ENCODE results near the gene RFX3.

- TF ChIP-seq CTCF (conservative IDR thresholded peaks at IDR 0.05; ENCODE audit: low read depth, low read length): no peak
- no peak for TF ChIP-seq EZH2phosphoT487 (IDR thresholded peaks at IDR 0.05; ENCODE audit: borderline replicate concordance, low read length)
Measured at GRCh38 chr9:3436629-3437420, 89.0 kb downstream of the RFX3 start.
